ENCODE results near the gene RAD51B.
"Not testable (repeated sequence)": the region's sequence is repeated elsewhere in the genome, so short reads cannot be mapped to it uniquely, and the experiment has no call there.

RAD51B gene

GRCh38 chr14:68219407-68219806 lies 399.8 kb downstream of the RAD51B start:
- no peak for DNase-seq

- not testable (repeated sequence) for DNase-seq
Observed at GRCh38 chr14:68221046-68221445, 401.5 kb downstream of the RAD51B start.

- no peak for DNase-seq
Observed at GRCh38 chr14:68222154-68222553, 402.6 kb downstream of the RAD51B start.

GRCh38 chr14:68222726-68223125 lies 403.1 kb downstream of the RAD51B start:
- DNase-seq = no peak

GRCh38 chr14:68223631-68224030 lies 404.1 kb downstream of the RAD51B start:
- DNase-seq = no peak

GRCh38 chr14:68225321-68225720 lies 405.7 kb downstream of the RAD51B start:
- no peak for DNase-seq

- no peak for DNase-seq
Observed at GRCh38 chr14:68226523-68226922, 406.9 kb downstream of the RAD51B start.

- DNase-seq = no peak
Observed at GRCh38 chr14:68228656-68229055, 409.1 kb downstream of the RAD51B start.

GRCh38 chr14:68229423-68230100 lies 410.0 kb downstream of the RAD51B start:
- DNase-seq = no peak

GRCh38 chr14:68230202-68230949 lies 410.8 kb downstream of the RAD51B start:
- no peak for DNase-seq

- no peak for DNase-seq
Observed at GRCh38 chr14:68230950-68231717, 411.6 kb downstream of the RAD51B start.

GRCh38 chr14:68231898-68232297 lies 412.3 kb downstream of the RAD51B start:
- no peak for DNase-seq

- DNase-seq = no peak
Observed at GRCh38 chr14:68232300-68233055, 412.9 kb downstream of the RAD51B start.

- no peak for DNase-seq
Observed at GRCh38 chr14:68233101-68233784, 413.7 kb downstream of the RAD51B start.

- no peak for DNase-seq
Observed at GRCh38 chr14:68234101-68234905, 414.7 kb downstream of the RAD51B start.

- DNase-seq = no peak
Observed at GRCh38 chr14:68235011-68235410, 415.4 kb downstream of the RAD51B start.

- DNase-seq = no peak
Observed at GRCh38 chr14:68236582-68237458, 417.2 kb downstream of the RAD51B start.

- no peak for DNase-seq
Observed at GRCh38 chr14:68238551-68238950, 419.0 kb downstream of the RAD51B start.

GRCh38 chr14:68238976-68239375 lies 419.4 kb downstream of the RAD51B start:
- DNase-seq = no peak

GRCh38 chr14:68239988-68240771 lies 420.6 kb downstream of the RAD51B start:
- DNase-seq = no peak
